DLD1 (cell line): ENCODE data around the gene GTF3C4.

Experiments used
- in situ Hi-C: cut with HindIII; loops from 2 replicates; pipeline ENCODE4 v1.10.0; 2017; ENCODE audit warnings: low sequenced_read_pairs

Gene GTF3C4

GRCh38 chr9:132670457-132671391 is at the start of gene GTF3C4:
Gene GTF3C4 (plus strand): TSS chr9:132670464. CDS start chr9:132670599, 135 bp downstream.
- in situ Hi-C loops: no loop called here

- in situ Hi-C loops: no loop called here
Observed at GRCh38 chr9:132622159-132622558, 48.1 kb upstream of the GTF3C4 start.

DNA sequence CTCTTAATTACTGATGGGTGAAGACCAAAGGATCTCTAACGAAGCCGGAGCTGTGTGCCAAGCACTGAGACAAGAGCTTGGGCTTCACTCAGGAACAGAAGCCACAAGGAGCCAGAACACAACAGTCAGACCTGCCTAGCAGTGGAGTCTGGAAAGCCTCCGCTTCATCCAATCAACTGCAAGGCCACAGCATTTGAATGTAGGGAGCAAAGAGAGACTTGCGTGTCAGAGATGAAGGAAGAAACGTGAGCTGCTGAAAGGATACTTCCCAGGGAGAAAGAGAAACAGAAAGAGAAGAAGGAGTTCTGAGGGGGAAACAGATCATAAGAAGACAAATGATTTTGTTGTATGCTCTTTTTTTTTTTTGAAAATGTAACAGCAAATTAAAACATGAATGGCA is 44.0 kb upstream of the GTF3C4 start:
- in situ Hi-C loops: no loop called here

- in situ Hi-C loops: no loop called here
Observed at GRCh38 chr9:132627106-132627505, 43.2 kb upstream of the GTF3C4 start.

DNA sequence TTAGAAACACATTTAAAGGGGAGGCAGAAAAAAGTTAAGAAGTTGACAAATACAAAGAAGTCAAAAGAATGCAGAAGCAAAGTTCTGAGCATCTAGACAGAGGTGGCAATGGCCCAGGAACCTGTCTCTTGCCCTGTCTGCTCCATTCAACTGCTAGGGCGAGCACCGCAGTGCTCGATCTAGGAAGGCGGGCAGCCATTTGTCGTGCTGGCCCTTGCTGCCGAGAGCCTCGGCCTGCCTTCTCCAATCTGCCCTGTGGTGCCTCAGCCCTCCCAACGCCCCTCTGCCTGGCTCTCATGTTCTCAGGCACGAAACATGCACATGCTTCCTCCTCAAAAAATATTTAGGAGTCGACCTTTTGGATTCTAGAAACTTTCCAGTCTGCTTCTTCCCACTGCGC is 42.7 kb upstream of the GTF3C4 start:
- in situ Hi-C loops: no loop called here

DNA sequence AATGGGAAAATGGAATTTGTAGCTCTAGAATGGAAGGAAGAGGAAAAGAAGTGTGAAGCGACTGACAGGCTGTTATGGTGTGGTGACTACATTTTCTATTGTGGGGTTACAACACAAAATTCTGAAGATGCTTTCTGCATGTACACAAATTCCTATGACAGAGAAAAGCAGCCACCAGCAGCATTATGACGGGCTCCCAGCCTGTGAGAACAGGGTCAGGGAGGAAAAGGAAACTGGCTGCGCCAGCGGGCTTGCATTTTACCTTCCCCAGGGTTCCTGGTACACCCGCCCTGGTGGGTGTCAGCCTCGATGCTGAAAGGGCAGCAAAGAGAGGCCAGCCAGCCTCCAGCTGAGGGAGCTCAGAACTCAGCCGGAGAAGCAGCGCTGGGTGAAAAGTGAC is 41.5 kb upstream of the GTF3C4 start:
- in situ Hi-C loops: no loop called here

GRCh38 chr9:132630116-132630515 is 40.1 kb upstream of the GTF3C4 start:
- in situ Hi-C loops: no loop called here

DNA sequence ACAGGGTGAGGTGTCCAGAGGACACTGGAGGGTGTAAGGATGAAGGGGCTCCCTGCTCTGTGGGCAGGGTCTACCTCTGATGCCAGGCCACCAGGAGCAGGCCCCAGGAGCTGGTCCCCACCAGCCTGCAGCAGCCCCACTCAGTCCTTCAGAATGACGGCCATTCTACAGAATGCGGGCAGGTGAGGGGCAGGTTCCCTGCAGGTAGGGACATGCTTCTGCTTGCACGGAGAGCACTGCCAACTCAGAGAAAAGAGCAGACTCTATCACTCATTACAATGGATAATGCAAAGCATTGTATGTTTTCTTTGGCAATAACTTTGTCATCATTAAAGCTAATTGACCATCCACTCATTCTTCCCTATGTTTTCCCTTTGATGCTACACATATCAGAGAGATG is 39.5 kb upstream of the GTF3C4 start:
- in situ Hi-C loops: no loop called here

DNA sequence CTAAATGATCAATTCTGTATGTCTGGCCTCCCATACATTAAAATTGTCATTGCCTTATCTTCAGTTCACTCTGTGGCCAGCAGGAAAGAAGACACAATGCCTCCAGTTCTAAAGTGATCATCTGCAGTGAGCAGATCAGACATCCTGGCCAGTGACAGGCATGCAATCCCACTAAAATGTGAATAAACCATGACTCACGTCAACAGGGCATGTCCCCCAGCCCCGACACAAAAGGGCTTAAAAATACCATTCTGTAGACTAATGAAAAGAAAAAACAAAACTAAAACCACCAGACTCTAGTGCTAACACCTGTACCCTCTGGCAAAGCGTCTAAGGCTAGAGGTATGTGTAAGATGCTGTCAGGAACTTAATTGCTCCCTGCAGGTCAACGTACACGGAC is 39.0 kb upstream of the GTF3C4 start:
- in situ Hi-C loops: no loop called here

DNA sequence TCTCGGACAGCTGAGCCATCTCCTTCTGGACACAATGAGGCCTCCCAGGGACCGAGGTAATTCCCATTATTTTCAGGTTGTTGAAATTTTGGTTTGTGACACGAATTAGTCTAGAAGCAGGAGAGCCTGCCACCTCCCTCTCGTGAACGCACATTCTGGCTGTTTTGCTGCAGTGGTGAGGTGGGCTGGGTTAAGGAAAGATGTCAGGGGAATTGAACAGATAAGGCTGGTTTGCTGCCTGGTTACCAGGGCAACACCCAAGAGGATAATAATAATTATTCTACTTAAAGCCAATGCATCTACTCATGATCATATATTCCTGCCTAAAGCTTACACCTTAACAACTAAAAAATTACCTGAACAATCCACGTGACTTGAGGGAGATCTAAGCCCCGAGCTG is 38.6 kb upstream of the GTF3C4 start:
- in situ Hi-C loops: no loop called here

DNA sequence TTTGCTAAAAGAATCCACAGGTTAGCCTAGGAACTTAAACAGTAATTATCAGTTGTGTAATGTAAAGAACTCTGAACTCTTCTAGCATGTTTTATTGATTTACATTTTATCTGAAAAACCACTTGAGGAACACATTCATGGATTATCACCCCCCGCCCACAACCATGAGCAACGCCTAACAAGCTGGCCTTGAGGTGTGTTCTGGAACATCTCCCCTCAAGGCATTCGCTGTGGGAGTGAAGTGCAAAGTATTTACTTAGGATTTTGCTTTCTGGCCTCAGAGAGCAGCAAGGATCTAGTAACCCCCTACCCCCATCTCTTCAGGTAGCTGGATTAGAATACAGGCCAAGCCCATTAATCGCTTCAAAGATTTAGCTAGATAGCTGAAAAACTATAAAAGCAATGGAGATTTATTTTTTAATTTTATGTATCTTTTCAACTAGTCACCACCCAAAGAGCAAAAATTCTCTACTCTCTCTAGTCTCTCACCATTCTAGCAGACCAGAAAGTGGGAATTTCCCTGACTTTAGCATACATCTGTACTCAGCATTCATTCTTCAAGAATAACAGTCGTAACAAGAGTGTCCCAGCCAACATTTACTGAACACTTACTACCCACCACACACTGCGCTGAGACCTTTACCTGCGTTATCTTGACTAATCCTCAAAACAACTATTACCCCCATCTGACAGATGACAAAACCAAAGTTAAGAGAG is 37.7 kb upstream of the GTF3C4 start:
- in situ Hi-C loops: no loop called here

DNA sequence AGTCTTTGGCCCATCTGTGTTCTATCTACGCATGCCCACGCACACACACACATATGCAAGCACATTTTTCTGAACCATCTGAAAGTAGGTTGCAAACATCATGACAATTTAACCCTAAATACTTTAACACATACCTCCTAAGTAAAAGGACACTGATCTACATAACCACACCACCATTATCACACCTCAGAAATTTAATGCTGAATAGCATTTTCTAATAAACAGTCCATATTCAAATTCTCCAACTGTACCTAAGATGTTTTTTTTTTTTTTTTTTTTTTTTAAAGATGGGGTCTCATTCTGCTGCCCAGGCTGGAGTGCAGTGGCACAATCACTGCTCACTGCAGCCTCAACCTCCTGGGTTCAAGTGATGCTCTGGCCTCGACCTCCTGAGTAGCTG is 35.9 kb upstream of the GTF3C4 start:
- in situ Hi-C loops: no loop called here

GRCh38 chr9:132637351-132637750 is 32.9 kb upstream of the GTF3C4 start:
- in situ Hi-C loops: no loop called here

DNA sequence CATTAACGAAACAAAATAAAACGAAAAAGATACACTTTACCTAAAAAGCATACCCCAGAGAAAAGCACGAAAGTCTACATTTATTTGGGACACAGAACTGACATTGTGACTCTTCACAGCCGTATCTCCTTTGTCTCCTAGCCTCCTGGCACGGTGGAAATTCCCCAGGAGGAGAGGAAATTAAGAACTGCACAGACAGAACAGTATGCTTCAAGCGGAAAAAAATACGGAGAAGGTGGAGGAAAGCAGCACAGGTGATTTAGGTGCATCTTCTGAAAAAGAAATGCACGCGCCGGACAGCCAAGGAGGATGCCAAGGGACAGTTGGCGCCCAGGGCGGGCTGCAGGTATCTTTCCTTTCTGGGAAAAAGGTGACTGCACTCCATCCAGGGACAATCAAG is 32.5 kb upstream of the GTF3C4 start:
- in situ Hi-C loops: no loop called here

DNA sequence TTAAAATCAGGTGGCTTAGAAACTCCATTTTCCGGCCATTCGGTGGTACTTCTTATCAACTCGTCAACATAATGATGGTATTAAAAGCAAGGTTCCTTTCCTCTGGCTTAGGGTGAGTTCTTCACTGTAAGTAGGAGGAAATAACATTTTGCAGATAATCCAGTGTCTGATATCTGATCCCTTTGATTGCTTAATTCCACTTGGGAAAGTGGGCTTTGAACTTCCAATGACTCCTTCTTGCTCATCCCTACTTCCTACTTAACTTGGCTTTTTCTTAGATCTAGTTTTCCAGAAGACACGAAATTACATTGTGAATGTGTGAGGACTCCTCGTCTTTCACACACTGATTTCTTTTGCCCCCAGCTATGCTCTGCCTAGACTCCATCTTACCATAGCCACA is 32.0 kb upstream of the GTF3C4 start:
- in situ Hi-C loops: no loop called here

- in situ Hi-C loops: no loop called here
Observed at GRCh38 chr9:132639322-132639721, 30.9 kb upstream of the GTF3C4 start.

- in situ Hi-C loops: no loop called here
Observed at GRCh38 chr9:132641216-132641615, 29.0 kb upstream of the GTF3C4 start.

DNA sequence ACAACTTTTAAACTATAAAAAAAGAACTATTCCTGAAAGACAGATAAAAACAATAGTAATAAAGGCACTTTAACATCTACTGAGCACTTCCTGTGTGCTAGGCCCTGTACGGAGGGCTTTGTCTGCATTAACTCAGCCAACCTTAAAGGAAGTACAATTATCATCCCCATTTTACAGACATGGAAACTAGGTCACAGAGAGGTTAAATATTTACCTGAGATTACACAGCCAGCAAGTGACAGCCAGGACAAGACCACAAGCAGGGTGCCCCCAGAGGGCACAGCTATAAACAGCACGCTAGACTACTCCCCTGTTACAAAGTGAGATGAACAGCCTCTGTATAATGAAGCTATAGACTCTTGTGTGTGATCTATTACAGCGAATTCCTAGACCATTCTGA is 26.0 kb upstream of the GTF3C4 start:
- in situ Hi-C loops: no loop called here

- in situ Hi-C loops: no loop called here
Observed at GRCh38 chr9:132645306-132645705, 25.0 kb upstream of the GTF3C4 start.

- in situ Hi-C loops: no loop called here
Observed at GRCh38 chr9:132645711-132646110, 24.6 kb upstream of the GTF3C4 start.

DNA sequence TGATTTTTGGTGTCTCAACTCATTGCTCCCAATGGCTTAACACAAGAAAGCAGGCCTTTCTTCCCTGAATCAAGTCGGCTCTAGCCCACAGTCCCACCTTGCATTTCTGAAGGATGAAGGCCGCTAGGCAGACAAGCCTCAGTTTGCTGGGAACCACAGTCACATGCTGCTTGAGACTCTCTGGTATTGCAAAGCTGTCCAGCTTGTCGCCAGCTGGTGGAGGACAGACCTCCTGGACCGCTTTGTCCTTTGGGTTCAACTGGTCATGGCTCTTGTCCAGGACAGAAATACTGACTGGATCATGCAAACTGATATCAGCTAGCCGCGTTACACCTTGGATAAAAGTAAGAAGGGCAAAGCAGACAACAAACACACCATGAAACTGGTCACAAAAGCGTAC is 23.5 kb upstream of the GTF3C4 start:
- in situ Hi-C loops: no loop called here

GRCh38 chr9:132647355-132647754 is 22.9 kb upstream of the GTF3C4 start:
- in situ Hi-C loops: no loop called here
